ENCODE data around the gene PRICKLE2.
"Not testable (repeated sequence)": the region's sequence is repeated elsewhere in the genome, so short reads cannot be mapped to it uniquely, and the experiment has no call there.

The PRICKLE2 gene

DNA sequence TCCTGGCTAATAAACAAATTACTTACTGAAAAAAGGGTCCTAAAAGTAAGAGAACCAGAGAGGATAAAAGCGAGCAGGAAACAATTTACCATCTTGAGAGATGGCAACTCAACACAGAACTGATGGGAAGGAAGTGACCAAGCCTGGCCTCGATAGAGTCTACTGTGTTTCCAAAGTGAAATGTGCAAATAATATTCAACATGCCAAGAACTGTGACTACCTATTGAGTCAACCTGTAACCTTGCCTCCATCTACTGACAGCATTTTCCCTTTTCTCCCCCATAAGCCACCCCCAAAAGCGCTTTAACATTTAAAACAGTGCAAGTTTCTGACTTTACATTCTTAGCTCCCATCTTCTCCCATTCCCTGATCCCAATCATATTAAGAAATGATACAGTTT is 126.6 kb downstream of the PRICKLE2 start:
- no peak for DNase-seq (ENCODE audit: low read depth)

DNA sequence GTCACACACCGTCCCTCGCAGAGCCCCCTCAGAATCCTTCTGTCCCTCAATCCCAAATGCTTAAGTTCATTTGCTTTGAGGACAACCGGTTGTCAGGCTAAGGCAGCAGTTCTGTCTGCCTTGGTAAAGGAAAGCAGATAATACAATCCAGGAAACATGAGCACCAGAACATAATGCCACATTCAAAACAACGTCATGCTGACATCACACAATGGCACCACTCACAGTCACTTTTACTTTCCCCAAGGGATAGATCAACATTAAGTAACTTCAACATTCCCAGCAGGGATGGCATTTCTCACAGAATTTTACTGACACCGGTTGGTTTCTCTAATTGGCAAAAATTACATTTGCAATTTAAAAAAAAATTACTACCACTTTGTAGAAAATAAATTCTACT is 127.3 kb downstream of the PRICKLE2 start:
- DNase-seq (ENCODE audit: low read depth), result no peak

DNA sequence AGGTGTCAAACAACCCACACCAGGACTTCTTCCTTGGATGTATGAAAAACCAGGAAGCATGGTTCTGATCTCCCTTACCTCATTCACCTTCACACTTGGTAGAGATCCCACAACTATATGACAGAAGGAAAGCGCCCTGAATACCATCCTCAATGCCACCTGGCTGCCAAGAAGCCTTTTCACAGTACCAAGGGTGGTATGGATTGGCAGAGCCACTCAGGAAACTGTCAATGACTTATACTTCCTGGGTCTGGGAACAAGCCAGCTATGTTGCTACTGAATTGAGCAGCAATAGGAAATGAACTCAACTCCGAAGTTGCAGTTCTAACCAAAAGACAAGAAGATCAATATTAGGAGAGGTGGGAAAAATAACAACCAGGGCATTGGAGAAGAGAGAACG is 129.5 kb downstream of the PRICKLE2 start:
- DNase-seq (ENCODE audit: low read depth), result no peak

DNA sequence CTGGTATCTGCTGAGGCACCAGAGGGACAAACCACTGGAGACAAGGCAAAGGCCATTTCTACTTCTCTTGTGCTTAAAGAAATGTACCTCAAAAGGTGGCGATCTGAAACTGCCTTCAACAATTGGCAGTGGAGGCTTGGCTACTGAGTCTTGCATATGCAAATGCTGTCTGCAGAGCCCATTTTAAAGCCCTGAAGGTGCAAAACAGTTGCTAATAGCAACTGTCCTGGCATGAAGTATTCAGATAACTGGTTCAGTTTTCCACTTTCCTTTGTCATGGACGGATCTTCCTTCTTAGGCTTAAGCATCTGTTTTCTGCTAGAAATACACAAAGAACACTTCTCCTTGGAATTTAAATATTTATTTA is 130.6 kb downstream of the PRICKLE2 start:
- DNase-seq (ENCODE audit: low read depth), result no peak

DNA sequence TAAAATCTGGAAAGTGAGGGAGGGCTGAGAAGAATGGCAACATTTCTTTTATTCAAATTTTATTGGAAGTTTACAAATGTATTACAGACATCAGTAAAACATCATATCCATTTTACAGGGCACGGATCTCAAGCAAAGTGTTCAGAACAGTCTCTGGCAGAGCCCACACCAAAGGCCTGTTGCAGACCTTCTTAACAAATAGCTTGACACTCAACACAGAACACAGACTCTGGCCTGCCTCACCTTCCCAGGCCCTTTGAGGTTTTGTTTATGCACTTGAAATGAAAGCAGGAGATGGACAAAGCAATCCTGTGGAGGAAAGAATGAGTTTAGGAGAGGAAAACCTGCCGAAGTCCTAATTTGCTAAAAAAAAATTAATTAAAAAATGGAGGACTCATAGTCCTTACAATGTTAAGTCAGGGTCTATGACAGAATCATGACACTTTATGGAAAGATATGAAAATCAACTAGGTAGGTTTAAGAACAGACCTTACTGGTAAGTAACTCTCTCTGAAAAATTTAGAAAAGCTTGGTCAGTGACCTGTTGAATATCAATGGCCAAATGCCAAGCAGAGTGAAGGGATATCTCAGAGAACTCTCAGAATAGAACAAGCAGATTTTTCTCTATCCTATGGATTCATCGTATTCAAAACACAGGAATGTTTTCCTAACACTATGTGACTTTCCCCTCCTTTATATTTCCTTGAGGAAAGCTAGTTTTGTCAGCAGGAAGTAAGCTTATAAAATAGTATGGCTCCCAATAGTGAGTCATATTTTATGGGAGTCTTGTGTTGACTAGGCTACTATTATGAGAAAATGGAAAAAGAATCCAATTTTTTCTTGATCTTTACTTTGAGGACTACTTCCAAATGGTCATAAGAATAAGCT is 131.2 kb downstream of the PRICKLE2 start:
- no peak for DNase-seq (ENCODE audit: low read depth)

DNA sequence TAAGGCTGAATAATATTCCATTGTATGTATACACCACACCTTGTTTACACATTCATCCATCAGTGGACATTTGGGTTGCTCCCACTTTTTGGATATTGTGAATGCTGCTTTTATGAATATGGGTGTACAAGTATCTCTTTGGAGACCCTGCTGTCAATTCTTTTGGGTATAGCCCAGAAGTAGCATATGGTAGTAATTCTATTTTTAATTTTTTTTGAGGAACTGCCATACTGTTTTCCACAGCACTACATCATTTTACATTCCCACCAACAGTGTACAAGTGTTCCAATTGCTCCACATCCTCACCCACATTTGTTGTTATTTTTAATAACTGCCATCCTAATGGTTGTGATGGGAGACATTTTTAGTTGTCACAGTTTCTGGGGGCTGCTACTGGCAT is 132.1 kb downstream of the PRICKLE2 start:
- no peak for DNase-seq (ENCODE audit: low read depth)

DNA sequence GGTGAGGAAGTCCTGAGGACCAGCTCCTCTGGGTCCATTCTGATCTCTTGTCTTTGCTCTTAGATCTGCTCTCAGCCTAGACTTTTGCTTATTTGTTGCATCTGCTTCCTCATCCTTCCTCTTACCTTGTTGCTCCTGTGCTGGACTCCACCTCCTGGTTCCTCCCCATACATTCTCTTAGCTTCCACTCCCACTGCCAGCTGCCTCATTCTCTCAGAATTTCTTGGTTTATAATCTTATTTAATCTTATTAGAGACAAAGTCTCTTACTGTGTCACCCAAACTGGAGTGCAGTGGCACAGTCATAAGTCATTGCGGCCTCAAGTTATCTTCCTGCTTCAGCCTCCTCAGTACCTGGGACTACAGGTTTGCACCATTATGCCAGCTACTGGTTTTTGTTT is 133.8 kb downstream of the PRICKLE2 start:
- no peak for DNase-seq (ENCODE audit: low read depth)

DNA sequence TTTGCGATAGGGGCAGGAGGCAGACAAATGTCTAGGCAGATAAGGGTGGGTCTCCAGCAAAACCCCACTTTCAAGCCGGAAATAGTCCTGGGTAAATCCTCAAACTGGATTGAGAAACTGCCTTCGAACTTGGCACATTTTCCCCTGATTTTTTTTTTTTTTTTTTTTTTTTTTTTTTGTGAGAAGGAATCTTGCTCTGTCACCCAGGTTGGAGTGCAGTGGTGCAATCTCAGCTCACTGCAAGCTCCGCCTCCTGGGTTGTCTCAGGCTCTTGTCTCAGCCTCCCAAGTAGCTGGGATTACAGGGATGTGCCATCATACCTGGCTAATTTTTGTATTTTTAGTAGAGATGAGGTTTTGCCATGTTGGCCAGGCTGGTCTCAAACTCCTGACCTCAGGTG is 135.9 kb downstream of the PRICKLE2 start:
- not testable (repeated sequence) for DNase-seq (ENCODE audit: low read depth)

DNA sequence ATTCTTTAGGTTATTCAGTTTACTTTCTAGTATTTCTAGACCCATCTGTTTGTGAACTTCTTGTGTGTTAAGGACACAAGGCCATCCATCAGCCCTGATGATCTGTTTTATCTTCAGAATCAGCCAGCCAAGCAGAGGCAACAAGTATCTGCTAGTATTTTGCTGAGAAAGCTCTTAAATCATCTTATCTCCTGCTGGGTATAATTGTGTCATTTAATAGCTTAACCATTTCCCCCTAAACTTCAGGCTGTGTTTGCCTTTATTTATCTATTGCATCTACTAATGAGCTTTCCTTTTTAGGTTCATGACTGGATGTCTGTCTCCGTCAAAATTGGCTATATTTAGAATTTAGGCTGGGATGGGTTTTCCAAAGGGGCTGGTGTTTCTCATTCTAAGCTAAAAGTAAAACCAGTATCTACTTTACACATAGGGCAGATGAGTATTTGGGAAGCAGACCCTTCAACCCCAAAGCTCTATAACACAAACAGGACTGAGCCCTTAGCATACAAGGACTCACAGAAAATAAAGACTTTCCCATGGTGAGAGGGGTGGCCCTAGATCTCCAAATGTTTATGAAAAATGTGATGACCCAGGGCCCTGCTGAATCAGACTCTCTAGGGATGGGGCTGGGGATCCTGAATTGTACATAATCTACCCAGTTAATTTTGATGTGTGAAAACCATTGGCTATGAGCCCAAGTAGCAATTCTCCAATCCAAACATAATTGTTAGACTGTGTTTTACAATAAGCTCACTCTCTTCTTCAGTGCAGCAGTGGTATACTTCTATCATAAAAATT is 136.7 kb downstream of the PRICKLE2 start:
- DNase-seq (ENCODE audit: low read depth), result no peak

DNA sequence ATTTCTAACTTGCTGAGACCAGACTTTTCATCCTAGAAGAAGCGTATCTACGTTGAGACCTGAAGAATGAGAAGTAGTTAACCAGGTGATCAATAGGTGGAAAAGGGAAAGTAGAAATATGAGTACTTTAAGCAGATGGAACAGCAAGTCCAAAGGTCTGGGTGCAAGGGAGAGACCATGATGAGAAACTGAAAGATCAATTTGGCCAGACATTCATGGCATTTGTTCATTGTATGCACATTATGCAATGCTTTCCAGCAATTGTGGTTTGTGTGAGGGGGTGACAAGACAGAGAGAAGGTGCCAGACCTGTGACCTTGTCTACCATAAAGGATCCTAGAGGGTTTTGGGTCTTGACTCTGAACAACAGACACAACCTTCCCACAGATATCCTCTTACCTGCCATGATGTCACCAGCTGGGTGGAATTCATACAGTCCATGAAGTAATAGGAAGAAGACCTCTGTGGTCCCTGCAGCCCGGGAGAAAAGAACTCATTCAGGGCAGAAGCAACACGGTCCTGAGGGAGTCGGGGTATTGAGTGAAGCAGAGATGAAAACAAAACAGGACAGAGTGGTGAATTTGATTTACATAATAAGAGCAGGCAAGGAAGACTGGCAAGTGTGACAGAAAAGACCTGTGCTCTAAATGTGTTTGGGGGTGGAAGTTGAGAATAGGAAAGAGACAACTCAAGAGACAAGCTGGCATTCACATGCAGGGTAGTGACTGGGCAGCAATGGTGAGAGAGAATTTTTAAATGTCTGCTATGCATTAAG is 138.6 kb downstream of the PRICKLE2 start:
- no peak for DNase-seq (ENCODE audit: low read depth)

DNA sequence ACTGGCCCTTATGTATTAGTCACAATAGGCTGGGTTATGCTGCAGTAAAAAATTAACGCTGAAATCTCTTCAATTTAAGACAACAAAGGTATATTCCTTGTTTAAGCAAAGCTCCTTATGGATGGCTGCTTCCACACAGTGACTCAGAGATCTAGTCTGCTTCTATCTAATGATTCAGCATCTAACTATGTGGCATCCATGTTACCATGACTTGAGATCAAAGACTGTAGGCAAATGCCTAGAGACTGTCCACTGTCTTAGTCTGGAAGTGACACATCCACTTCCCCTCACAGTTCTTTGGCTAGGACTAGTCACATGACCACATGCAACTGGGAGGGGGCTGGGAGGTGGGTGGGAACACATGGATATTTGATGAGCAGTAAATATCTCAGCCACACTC is 140.6 kb downstream of the PRICKLE2 start:
- no peak for DNase-seq (ENCODE audit: low read depth)

DNA sequence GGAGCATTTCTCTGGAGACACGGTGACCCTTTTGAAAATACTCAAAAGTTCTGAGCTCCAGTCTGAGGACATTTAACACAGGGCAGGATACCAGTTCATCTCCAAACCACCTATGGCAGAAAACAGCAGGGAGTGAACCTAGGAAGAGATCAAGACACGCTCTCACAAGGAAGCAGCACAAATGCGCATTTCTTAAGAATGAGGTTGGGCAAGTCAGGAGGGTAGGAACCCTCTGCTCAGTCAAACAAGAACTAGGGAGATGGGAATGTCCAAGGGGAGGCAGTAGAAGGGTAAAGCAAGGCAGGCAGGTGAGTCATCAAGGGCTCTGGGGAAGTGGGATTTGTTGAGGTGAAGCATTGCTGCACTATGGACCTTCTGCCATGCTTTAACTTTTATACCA is 141.7 kb downstream of the PRICKLE2 start:
- no peak for DNase-seq (ENCODE audit: low read depth)

DNA sequence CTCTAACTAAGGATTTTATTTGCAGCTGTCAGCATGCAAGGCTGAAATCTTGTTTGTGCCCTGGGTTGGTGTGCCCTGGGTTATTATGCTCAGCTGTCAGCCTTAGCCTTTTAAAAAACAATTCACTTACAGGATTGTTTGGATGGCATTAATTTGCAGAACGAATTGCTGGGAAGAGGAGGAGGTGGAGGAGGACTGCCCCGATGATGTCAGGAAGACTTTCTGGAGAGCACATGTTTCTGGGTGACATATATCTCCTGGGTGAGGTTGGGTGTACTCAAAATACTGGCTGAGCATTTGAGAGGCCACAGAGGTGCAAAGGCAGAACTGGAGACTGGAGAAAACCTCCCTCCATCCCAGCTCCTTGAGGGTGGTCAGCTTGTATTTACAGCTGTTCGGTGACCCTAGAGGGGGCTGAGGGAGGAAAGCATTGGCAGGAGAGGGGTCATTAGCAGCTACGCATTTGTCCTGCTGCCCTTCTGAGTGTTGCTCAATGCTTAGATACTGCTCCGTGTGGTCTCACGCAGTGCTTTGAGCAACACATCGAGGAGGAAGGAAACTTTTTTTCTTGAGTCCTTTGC is 142.2 kb downstream of the PRICKLE2 start:
- no peak for DNase-seq (ENCODE audit: low read depth)

DNA sequence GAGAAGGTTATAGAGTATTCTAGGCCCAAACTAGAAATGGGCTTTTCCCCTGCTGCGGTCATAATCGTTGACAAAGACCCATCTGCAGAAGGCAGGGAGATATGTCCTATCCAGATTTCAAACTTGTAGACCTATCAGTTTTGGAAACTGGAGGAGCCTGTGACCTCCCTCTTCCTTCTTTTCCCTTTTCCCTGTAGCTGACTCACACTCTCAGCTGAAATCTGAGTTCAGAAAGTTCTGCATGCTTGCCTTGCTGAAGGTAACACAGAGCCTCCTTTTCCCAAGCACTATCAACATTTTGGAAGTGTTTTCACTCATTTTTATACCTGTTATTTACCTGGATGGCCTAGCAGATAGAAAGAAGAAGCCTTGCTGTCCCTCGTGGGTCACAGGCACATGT is 142.9 kb downstream of the PRICKLE2 start:
- no peak for DNase-seq (ENCODE audit: low read depth)

DNA sequence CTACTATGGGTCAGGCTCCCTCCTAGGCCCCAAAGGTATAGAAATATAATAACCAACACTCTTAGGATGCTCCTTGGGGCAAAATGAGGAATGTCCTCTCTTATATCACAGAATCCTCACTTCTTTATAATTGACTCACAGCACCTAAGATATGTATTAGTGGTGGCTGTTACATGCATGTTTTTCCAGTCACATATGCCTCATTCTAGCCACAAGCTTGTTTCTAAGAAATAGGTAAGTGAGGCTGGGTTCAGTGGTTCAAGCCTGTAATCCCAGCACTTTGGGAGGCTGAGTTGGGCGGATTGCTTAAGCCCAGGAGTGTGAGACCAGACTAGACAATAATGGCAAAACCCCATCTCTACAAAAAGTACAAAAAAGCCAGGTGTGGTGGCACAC is 144.0 kb downstream of the PRICKLE2 start:
- DNase-seq (ENCODE audit: low read depth), result no peak

DNA sequence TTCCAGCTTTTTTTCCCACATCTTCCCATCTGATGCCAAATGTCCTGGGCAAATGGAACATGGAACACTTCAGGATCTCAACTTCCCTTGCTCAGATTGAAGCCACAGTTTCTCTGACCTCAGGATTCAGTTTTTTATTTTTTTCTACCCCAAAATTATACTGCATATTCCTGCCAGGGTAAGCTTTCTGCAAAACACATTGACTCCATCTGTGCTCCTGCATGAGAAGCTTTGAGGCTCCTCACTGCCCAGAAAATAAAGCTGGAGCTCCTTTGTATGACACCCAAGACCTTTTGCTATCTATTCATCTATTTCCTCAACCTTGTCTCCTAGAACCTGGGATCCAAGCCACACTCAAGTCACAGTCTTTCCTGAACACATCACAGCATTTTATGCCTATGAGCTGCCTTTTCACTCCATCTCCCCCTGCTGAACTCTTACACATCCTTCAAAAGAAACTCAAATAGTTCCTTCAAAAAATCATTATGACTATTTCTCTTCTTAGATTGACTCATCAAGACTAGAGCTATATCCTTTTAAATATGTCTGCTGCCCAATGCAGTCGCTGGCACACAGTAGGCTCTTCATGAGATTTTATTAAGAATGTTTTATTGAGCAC is 144.5 kb downstream of the PRICKLE2 start:
- no peak for DNase-seq (ENCODE audit: low read depth)

DNA sequence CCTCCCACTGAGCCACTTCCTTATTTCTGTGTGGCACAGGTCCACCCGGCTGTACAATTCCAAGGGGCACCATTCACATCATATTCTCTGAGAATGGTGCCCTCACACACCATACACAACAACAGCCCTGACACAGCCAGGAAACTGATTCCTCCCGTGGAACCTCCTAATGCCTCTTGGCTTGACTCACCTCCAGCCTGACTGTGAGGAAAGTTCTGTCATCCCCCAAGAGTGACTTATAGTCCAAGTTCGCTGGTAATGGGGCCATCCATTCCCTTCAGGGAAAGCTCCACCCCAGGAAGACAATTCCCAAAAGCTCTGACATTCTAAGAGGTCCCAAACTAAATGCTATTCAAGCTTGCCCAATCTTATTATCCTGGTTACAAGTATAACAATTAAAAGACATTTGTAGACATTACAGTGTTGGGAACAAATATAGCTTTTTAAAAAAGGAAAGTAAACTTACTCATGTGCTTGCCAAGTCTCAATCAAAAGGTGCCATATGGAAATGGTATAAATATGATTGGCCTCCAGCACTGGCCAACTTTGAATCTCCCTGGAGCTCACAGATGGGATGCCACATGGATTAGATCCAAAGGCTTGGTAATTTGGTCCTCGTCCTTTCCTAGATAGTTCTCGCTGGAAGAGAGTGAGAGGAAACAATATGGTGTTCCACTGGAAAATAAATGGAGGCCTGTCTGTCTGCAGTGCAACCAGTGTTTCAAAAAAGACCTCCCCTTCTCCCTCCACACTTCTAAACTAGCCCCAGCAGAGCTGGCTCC is 145.7 kb downstream of the PRICKLE2 start:
- DNase-seq (ENCODE audit: low read depth), result no peak

DNA sequence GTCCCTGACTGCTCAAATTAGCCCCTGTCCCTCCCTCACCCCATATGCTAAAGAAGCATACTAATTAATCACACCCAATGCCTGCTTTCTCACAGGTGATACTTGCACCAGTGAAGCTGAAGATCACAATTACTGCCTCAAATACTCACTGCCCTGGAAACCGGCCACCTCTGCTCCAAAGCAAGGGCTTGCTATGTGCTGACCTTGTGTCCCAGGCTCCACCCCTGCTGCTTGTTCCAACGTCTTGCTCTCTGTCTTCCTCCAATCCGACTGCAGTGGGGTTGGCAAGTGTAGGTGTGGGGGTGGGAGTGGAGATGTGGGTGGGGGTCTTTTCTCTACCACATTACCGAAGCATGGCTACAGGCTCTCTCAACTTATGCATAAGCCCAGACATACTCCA is 146.3 kb downstream of the PRICKLE2 start:
- DNase-seq (ENCODE audit: low read depth), result no peak

DNA sequence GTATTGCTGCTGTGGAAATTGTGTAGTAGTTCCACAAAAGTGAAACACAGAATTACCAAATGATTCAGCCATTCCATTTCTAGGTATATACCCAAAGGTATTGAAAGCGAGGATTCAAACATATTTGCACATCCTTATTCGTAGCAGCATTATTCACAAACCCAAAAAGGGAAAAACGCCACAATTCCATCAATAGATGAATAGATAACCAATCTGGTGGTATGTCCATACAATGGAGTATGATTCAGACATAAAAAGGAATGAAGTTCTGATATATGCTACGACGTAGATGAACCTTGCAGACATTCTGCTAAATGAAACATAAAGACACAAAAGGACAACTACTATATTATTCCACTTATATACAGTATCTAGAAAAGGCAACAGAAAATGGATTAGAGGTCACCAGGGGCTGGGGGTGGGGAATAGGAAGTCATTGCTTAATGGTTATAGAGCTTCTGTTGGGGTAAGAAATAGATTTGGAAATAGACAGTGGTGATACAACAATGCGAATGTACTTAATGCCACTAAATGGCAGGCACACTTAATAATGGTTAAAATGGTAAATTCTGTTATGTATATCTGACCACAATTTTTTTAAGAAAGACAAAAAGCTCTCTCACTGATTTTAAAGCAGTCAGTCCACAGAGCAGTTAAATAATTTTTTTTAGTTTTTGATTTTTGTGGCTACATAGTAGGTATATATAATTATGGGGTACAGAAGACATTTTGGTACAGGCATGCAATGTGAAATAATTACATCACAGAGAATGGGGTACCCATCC is 150.2 kb downstream of the PRICKLE2 start:
- no peak for DNase-seq (ENCODE audit: low read depth)

DNA sequence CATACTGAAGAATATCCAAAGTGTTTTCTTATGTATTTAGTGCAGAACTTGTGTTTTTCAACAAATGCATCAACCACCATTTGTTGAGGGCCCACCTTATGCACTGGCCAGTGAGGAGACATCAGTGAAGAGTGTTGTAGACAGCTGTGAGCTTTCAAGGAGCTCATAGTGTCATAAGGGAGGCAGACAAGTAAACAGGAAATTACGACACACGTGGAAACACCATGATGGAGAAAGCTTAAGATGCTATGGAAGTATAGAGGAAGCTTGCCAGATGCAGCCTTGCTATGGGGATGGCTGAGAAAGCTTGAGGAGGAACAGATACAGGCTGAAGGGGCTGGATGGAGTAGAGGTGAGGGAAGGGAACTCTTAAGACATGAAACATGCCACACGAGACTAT is 151.2 kb downstream of the PRICKLE2 start:
- DNase-seq (ENCODE audit: low read depth), result no peak

All from GM04504 (cell line).